H1 (cell line): Measurements from ENCODE around the gene ZNF524. TPM values are rescaled to one million over a fixed set of nuclear protein-coding genes. Genes with fewer than 3 reads are reported as not detected.

Experiments used
- CTCF ChIA-PET: fragments of 300-600 bp; sonication (Branson Sonifier 250); formaldehyde crosslinking; loops from one replicate; lab custom pipeline; 2021; ENCODE audit not compliant: partially characterized antibody; lab: Charles Lee
- POLR2A ChIA-PET: fragments of 300-600 bp; sonication (Branson Sonifier 250); formaldehyde crosslinking; loops from one replicate; lab custom pipeline; 2021; ENCODE audit warnings: inconsistent platforms; ENCODE audit not compliant: partially characterized antibody; lab: Charles Lee
- DNase-seq, 2 experiments: peaks; one replicate each; pipeline versions ENCODE4 v3.0.0 to v3.0.0-alpha.2; 2010 to 2022; ENCODE audit warnings: low spot score in 2 of 2, low read depth in 1 of 2, mixed read lengths in 1 of 2
- FAIRE-seq: peaks from 2 replicates; lab custom pipeline; 2011; peaks lifted over from hg19 to GRCh38; lab: Jason Lieb, UNC
- H2AFZ ChIP-seq: 2 replicates; pipeline ENCODE4 v1.8.1; 2012; ENCODE audit warnings: low read length, inconsistent platforms
- H2AK5ac ChIP-seq: 2 replicates; pipeline ENCODE4 v1.6.1; 2013; ENCODE audit warnings: low read depth, low read length
- H2BK120ac ChIP-seq: replicated peaks from 2 replicates; pipeline ENCODE3; 2013; ENCODE audit warnings: low read depth, low read length, inconsistent platforms
- H2BK12ac ChIP-seq: 2 replicates; pipeline ENCODE4 v1.6.1; 2013; ENCODE audit warnings: low read depth, low read length
- H2BK15ac ChIP-seq: 2 replicates; pipeline ENCODE4 v1.6.1; 2013; ENCODE audit warnings: low read length
- H2BK20ac ChIP-seq: 2 replicates; pipeline ENCODE4 v1.6.1; 2013; ENCODE audit warnings: low read length
- H2BK5ac ChIP-seq: 2 replicates; pipeline ENCODE4 v1.6.1; 2013; ENCODE audit warnings: low read depth, low read length
- H3K14ac ChIP-seq: 2 replicates; pipeline ENCODE4 v1.6.1; 2013; ENCODE audit warnings: inconsistent platforms; ENCODE audit not compliant: insufficient read length
- H3K18ac ChIP-seq: 2 replicates; pipeline ENCODE4 v1.6.1; 2013; ENCODE audit warnings: low read length; ENCODE audit errors: extremely low read depth
- H3K23ac ChIP-seq: 2 replicates; pipeline ENCODE4 v1.6.1; 2013; ENCODE audit warnings: inconsistent platforms; ENCODE audit not compliant: insufficient read length
- H3K23me2 ChIP-seq: 2 replicates; pipeline ENCODE4 v1.6.1; 2013; ENCODE audit warnings: low read depth, low read length
- H3K27ac ChIP-seq: 2 replicates; pipeline ENCODE4 v1.6.1; 2011; ENCODE audit warnings: low read depth, low read length, inconsistent platforms
- H3K27me3 ChIP-seq, 4 experiments: replicated peaks in 1 of 4; 1 replicate in 1 of 4; 2 replicates in 3 of 4; pipeline versions ENCODE4 v1.6.1 to v1.8.1; 2011 to 2013; ENCODE audit warnings: low read length in 3 of 4, mild to moderate bottlenecking in 3 of 4, inconsistent platforms in 2 of 4, mixed read lengths in 2 of 4, moderate library complexity in 1 of 4; ENCODE audit not compliant: control insufficient read depth in 3 of 4, insufficient read depth in 3 of 4; ENCODE audit errors: extremely low read depth in 1 of 4
- H3K36me3 ChIP-seq, 4 experiments: 2 replicates each; pipeline versions ENCODE4 v1.6.1 to v1.8.1; 2011 to 2013; ENCODE audit warnings: mild to moderate bottlenecking in 4 of 4, low read length in 3 of 4, moderate library complexity in 2 of 4, control low read depth in 1 of 4, inconsistent platforms in 1 of 4; ENCODE audit not compliant: insufficient read depth in 4 of 4, control insufficient read depth in 2 of 4
- H3K4ac ChIP-seq: replicated peaks from 2 replicates; pipeline ENCODE3; 2013; ENCODE audit warnings: low read length, low read depth, mixed read lengths, inconsistent platforms; ENCODE audit not compliant: insufficient read length
- H3K4me1 ChIP-seq, 4 experiments: replicated peaks in 1 of 4; 1 replicate in 1 of 4; 2 replicates in 3 of 4; pipeline versions ENCODE4 v1.6.1 to v1.8.1; 2011 to 2013; ENCODE audit warnings: low read length in 3 of 4, inconsistent platforms in 2 of 4, mixed read lengths in 1 of 4; ENCODE audit not compliant: insufficient read depth in 4 of 4, control insufficient read depth in 3 of 4
- H3K4me2 ChIP-seq, 2 experiments: 2 replicates each; pipeline versions ENCODE4 v1.6.1 to v1.8.1; 2011 to 2013; ENCODE audit warnings: low read depth in 2 of 2, low read length in 2 of 2, control low read depth in 1 of 2, inconsistent platforms in 1 of 2, mild to moderate bottlenecking in 1 of 2; ENCODE audit not compliant: insufficient read depth in 1 of 2
- H3K4me3 ChIP-seq, 4 experiments: fragments of 200-600, 300-600 bp in 1 of 4; sonication (generic), shearing (Covaris generic), sonication (Bioruptor Twin) in 1 of 4; 2 replicates each; pipeline versions ENCODE4 v1.5.1 to v1.8.1; 2011 to 2016; ENCODE audit warnings: low read length in 4 of 4, low read depth in 3 of 4, control low read depth in 2 of 4, inconsistent platforms in 2 of 4, mild to moderate bottlenecking in 2 of 4, mixed read lengths in 1 of 4, moderate library complexity in 1 of 4; ENCODE audit not compliant: insufficient read depth in 2 of 4; ENCODE audit errors: extremely low read depth in 1 of 4
- H3K56ac ChIP-seq: replicated peaks from 2 replicates; pipeline ENCODE3; 2013; ENCODE audit warnings: low read depth, mild to moderate bottlenecking, mixed read lengths, low read length, inconsistent platforms; ENCODE audit not compliant: insufficient read length
- H3K79me1 ChIP-seq: 2 replicates; pipeline ENCODE4 v1.6.1; 2013; ENCODE audit warnings: low read depth, low read length, control low read depth
- H3K79me2 ChIP-seq, 2 experiments: 2 replicates each; pipeline versions ENCODE4 v1.6.1 to v1.8.1; 2012 to 2013; ENCODE audit warnings: low read length in 2 of 2, mild to moderate bottlenecking in 2 of 2, inconsistent platforms in 1 of 2; ENCODE audit not compliant: insufficient read depth in 2 of 2, control insufficient read depth in 1 of 2
- H3K9ac ChIP-seq, 4 experiments: replicated peaks in 1 of 4; 1 replicate in 1 of 4; 2 replicates in 3 of 4; pipeline versions ENCODE4 v1.6.1 to v1.8.1; 2011 to 2013; ENCODE audit warnings: low read depth in 3 of 4, low read length in 3 of 4, control low read depth in 2 of 4, mild to moderate bottlenecking in 2 of 4, moderate library complexity in 2 of 4, inconsistent platforms in 1 of 4; ENCODE audit errors: extremely low read depth in 1 of 4
- H3K9me3 ChIP-seq, 2 experiments: 2 replicates each; pipeline versions ENCODE4 v1.6.1 to v1.8.1; 2012 to 2013; ENCODE audit warnings: mild to moderate bottlenecking in 2 of 2, moderate library complexity in 2 of 2, control low read depth in 1 of 2, inconsistent platforms in 1 of 2, low read depth in 1 of 2, low read length in 1 of 2, mixed read lengths in 1 of 2; ENCODE audit not compliant: insufficient read depth in 2 of 2
- H4K20me1 ChIP-seq, 2 experiments: replicated peaks in 1 of 2; 2 replicates each; pipeline versions ENCODE3 to v1.8.1; 2011 to 2013; ENCODE audit warnings: inconsistent platforms in 2 of 2, low read length in 2 of 2, mild to moderate bottlenecking in 1 of 2; ENCODE audit not compliant: insufficient read depth in 2 of 2, control insufficient read depth in 1 of 2
- H4K5ac ChIP-seq: 2 replicates; pipeline ENCODE4 v1.6.1; 2013; ENCODE audit warnings: low read length, low read depth, mixed read lengths, inconsistent platforms; ENCODE audit not compliant: insufficient read length
- H4K8ac ChIP-seq: 2 replicates; pipeline ENCODE4 v1.8.0; 2013; ENCODE audit warnings: mild to moderate bottlenecking, moderate library complexity, low read length, inconsistent platforms; ENCODE audit not compliant: insufficient read depth; ENCODE audit errors: extremely low read depth
- H4K91ac ChIP-seq: replicated peaks from 2 replicates; pipeline ENCODE3; 2013; ENCODE audit warnings: low read length, mixed read lengths, inconsistent platforms; ENCODE audit not compliant: insufficient read length
- ASH2L ChIP-seq: fragments of 200-600, 300-600 bp; sonication (generic); IDR thresholded peaks from one replicate; pipeline ENCODE4 v1.7.1; 2017; ENCODE audit warnings: low read length
- HDAC2 ChIP-seq, 2 experiments: fragments of 300-600 bp in 1 of 2; sonication (generic) in 1 of 2; IDR thresholded peaks; 2 replicates each; pipeline ENCODE4 v1.6.1; 2011 to 2012; ENCODE audit warnings: low read depth in 2 of 2, low read length in 2 of 2, mild to moderate bottlenecking in 2 of 2, moderate library complexity in 2 of 2, borderline replicate concordance in 1 of 2, inconsistent platforms in 1 of 2
- KDM1A ChIP-seq: fragments of 200-600, 300-600 bp; sonication (generic); IDR thresholded peaks from 2 replicates; pipeline ENCODE4 v1.7.1; 2016; ENCODE audit warnings: mild to moderate bottlenecking, low read length, borderline replicate concordance
- KDM5A ChIP-seq: fragments of 200-600 bp; IDR thresholded peaks from 2 replicates; pipeline ENCODE4 v1.7.1; 2012; ENCODE audit warnings: mild to moderate bottlenecking, low read length, inconsistent platforms, mixed read lengths
- NANOG ChIP-seq: IDR thresholded peaks from 2 replicates; pipeline ENCODE4 v1.6.1; 2011; ENCODE audit warnings: low read length, low read depth, mild to moderate bottlenecking, inconsistent platforms; ENCODE audit not compliant: insufficient read depth, poor library complexity, severe bottlenecking
- RAD21 ChIP-seq, 2 experiments: IDR thresholded peaks in 1 of 2; conservative IDR thresholded peaks in 1 of 2; 2 replicates each; pipeline ENCODE4 v1.6.1; 2011; ENCODE audit warnings: low read depth in 2 of 2, low read length in 2 of 2, improper control_type of control experiment in 1 of 2, inconsistent platforms in 1 of 2, mild to moderate bottlenecking in 1 of 2, moderate library complexity in 1 of 2
- SIN3A ChIP-seq, 2 experiments: IDR thresholded peaks in 1 of 2; conservative IDR thresholded peaks in 1 of 2; 2 replicates each; pipeline ENCODE4 v1.6.1; 2011 to 2012; ENCODE audit warnings: low read length in 2 of 2, improper control_type of control experiment in 1 of 2, low read depth in 1 of 2, mild to moderate bottlenecking in 1 of 2
- YY1 ChIP-seq: IDR thresholded peaks from 2 replicates; pipeline ENCODE4 v1.6.1; 2011; ENCODE audit warnings: low read depth, mild to moderate bottlenecking, low read length
- WGBS, 2 experiments: shearing (Covaris generic) in 1 of 2; methylation state at CpG; one replicate each; pipeline versions ENCODE4 v1.1.6 to v1.1.7; 2013 to 2015; ENCODE audit warnings: low lambda C conversion rate in 2 of 2, mixed read lengths in 2 of 2, inconsistent platforms in 1 of 2, low coverage in 1 of 2, missing lambda C conversion rate in 1 of 2; ENCODE audit not compliant: insufficient replicate concordance in 2 of 2, insufficient coverage in 1 of 2, insufficient read length in 1 of 2; ENCODE audit errors: extremely low coverage in 1 of 2, missing lambda C conversion rate in 1 of 2; 5-methylcytosine and 5-hydroxymethylcytosine counted together
- polyA plus RNA-seq, 7 experiments: library from polyadenylated mRNA; depleted of rRNA in 3 of 7; stranded (reverse) in 5 of 7; unstranded in 2 of 7; fragments of >200 nt in 5 of 7; fragments of 200-250 nt in 2 of 7; gene quantifications; 1 replicate in 5 of 7; 2 replicates in 1 of 7; 4 replicates in 1 of 7; pipeline versions ENCODE4 v1.2.1 to v1.2.3, GENCODE V29; 2011 to 2013; ENCODE audit warnings: missing spikeins in 2 of 7, mixed read lengths in 2 of 7
- total RNA-seq: library from RNA; stranded (reverse); fragmentation: NEBNext Ultra II Directional; extraction: Animal tissue kit (Norgen Biotek cat#: 25700); gene quantifications from 2 replicates; pipeline ENCODE4 v1.2.1, GENCODE V29; 2021
- TF ChIP-seq, protein P1 (sequence below): IDR thresholded peaks from 2 replicates; pipeline ENCODE4 v1.6.1; 2012; ENCODE audit warnings: inconsistent platforms

ZNF524 gene
- total and polyA plus RNA-seq, 2 of the 8 experiments (the other 6 are each of a cell fraction or from before 2014, with no cell fraction given), result 4.4 to 4.7 TPM

GRCh38 chr19:55581145-55581822 is 18.8 kb upstream of the ZNF524 start:
- no peak overlapping the region for H3K4ac ChIP-seq
- no peak overlapping the region for H2BK120ac ChIP-seq
- peaks cover 0 to 4% of the 10 kb centered on the region in 2 experiments for H4K20me1 ChIP-seq
- FAIRE-seq (no peak), DNase-seq (peak in 1 of 2 experiments; percentile 75)
- H2AK5ac ChIP-seq, result no peak overlapping the region
- peak overlapping the region; percentile 63; the same call in 1 of the 2 replicates for H2BK15ac ChIP-seq
- ChIA-PET POLR2A (interaction anchor here (0.6 to 2.7 kb wide), 16 partner anchors 9 to 174 kb away, joined by 3 to 27 read pairs (median 3); partner anchors contain the start of genes FIZ1, UBE2S and ZNF865), CTCF (interaction anchor here (0.5 to 1.4 kb wide), 7 partner anchors 16 to 665 kb away, joined by 3 to 4 read pairs (median 3); partner anchors contain the start of gene FIZ1)
- H2AFZ ChIP-seq, result no peak overlapping the region
- H3K14ac ChIP-seq, result no peak overlapping the region
- no peak overlapping the region; the same call in 1 of the 2 replicates for H3K18ac ChIP-seq
- WGBS, 2 experiments, result 41% methylated on average over 12 of the region's 12 CpGs; no CpG with 5 or more reads in 1 of the 2 experiments
- H3K23ac ChIP-seq, result no peak overlapping the region
- H3K27me3 ChIP-seq, result no peaks in the 10 kb centered on the region
- H3K4me2 ChIP-seq, result peak overlapping the region; percentile 65 to 99
- no peak overlapping the region for H2BK12ac ChIP-seq
- no peak overlapping the region for H2BK5ac ChIP-seq
- H3K56ac ChIP-seq, result no peak overlapping the region
- peak overlapping the region; percentile 71; the same call in 1 of the 2 replicates for H4K8ac ChIP-seq
- H3K9ac ChIP-seq, result no peak overlapping the region
- peak overlapping the region; percentile 28 for H4K5ac ChIP-seq
- H3K36me3 ChIP-seq, result peaks cover 7 to 23% (median 9%) of the 10 kb centered on the region in 4 experiments; a peak in 7 of 8 replicates
- no peak overlapping the region; the same call in 1 of the 2 replicates for H2BK20ac ChIP-seq
- peaks cover 8% of the 10 kb centered on the region; the same call in 1 of the 2 replicates for H3K79me1 ChIP-seq
- no peak overlapping the region for H3K27ac ChIP-seq
- H4K91ac ChIP-seq, result no peak overlapping the region
- peaks cover 5 to 6% of the 10 kb centered on the region in 2 experiments; a peak in 3 of 4 replicates for H3K79me2 ChIP-seq
- peaks cover 13% of the 10 kb centered on the region; the same call in 1 of the 2 replicates for H3K23me2 ChIP-seq
- H3K4me3 ChIP-seq, result peak overlapping the region; percentile 34 to 92 (median 60); a peak in 6 of 8 replicates
- H3K9me3 ChIP-seq, result no peaks in the 10 kb centered on the region
- peaks cover 0 to 2% (median 0%) of the 10 kb centered on the region in 4 experiments; a peak in 3 of 7 replicates for H3K4me1 ChIP-seq
- TF ChIP-seq RAD21 (IDR thresholded peaks at IDR 0.05 in 1 of 2, conservative IDR thresholded peaks at IDR 0.05 in 1 of 2; ENCODE audit: low read depth in 2 of 2, low read length in 2 of 2) (no peak), NANOG (no peak), KDM1A (peak; percentile 86; the same call in 1 of the 2 replicates), SIN3A (conservative IDR thresholded peaks at IDR 0.05 in 1 of 2, IDR thresholded peaks at IDR 0.05 in 1 of 2; ENCODE audit: low read depth in 1 of 2, low read length in 2 of 2) (peak; percentile 60 to 94; a peak in 3 of 4 replicates), ASH2L (peak; percentile 73), YY1 (no peak), KDM5A (0 out of 2 replicates have a peak, but pooled peaks have one; percentile 0), HDAC2 (IDR thresholded peaks at IDR 0.05; ENCODE audit: borderline replicate concordance in 1 of 2, low read depth in 2 of 2, low read length in 2 of 2) (peak in 1 of 2 experiments; percentile 90; a peak in 1 of 4 replicates)
- TF ChIP-seq, protein P1, sequence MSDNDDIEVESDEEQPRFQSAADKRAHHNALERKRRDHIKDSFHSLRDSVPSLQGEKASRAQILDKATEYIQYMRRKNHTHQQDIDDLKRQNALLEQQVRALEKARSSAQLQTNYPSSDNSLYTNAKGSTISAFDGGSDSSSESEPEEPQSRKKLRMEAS, result peak; percentile 33; the same call in 1 of the 2 replicates
